ENCODE data around the gene OPA3.

DNA sequence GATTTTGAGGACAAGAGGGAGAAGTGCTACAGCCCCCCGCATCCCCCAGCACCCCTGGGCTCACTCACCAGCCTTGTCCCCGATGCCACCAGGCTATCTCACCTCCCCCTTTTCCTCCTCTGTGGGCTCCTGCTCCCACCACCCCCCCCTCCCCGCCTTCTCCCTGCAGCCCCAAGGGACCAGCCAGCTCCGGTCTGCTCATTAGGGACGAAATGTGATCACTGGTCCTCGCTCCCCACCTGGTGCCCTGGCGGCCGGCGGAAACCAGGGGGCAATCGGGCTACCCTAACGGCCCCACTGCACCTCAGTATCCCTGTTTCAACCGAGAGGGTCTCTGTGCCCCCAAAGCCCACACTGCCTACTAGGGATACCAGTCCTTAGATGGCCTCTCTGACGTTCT lies 14.7 kb upstream of the OPA3 start:
- TF ChIP-seq, protein P1, sequence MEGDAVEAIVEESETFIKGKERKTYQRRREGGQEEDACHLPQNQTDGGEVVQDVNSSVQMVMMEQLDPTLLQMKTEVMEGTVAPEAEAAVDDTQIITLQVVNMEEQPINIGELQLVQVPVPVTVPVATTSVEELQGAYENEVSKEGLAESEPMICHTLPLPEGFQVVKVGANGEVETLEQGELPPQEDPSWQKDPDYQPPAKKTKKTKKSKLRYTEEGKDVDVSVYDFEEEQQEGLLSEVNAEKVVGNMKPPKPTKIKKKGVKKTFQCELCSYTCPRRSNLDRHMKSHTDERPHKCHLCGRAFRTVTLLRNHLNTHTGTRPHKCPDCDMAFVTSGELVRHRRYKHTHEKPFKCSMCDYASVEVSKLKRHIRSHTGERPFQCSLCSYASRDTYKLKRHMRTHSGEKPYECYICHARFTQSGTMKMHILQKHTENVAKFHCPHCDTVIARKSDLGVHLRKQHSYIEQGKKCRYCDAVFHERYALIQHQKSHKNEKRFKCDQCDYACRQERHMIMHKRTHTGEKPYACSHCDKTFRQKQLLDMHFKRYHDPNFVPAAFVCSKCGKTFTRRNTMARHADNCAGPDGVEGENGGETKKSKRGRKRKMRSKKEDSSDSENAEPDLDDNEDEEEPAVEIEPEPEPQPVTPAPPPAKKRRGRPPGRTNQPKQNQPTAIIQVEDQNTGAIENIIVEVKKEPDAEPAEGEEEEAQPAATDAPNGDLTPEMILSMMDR (IDR thresholded peaks at IDR 0.05; ENCODE audit: low read length), result no peak
- TF ChIP-seq EZH2 (IDR thresholded peaks at IDR 0.05; ENCODE audit: borderline replicate concordance, low read length), result no peak

All from OCI-LY1 (cell line).